Measurements from ENCODE around the gene CDH4. TPM values are rescaled to one million over a fixed set of nuclear protein-coding genes. Genes with fewer than 3 reads are reported as not detected.

Gene CDH4
- total and polyA plus RNA-seq, 2 of the 4 experiments (the other 2 are of a cell fraction): 1.6 to 3.5 TPM

- H3K4me2 ChIP-seq (ENCODE audit: low read depth, low read length): no peak overlapping the region
- H3K23ac ChIP-seq (ENCODE audit: low read depth, low read length): no peak overlapping the region
- H2AFZ ChIP-seq (replicated peaks; ENCODE audit: low read length, poor library complexity): no peak overlapping the region
- no peak overlapping the region for H2BK15ac ChIP-seq (ENCODE audit: low read depth, low read length)
- no peak overlapping the region for H3K18ac ChIP-seq (ENCODE audit: low read depth, low read length)
- no peaks in the 10 kb centered on the region for H3K79me1 ChIP-seq (ENCODE audit: low read depth in 1 of 2, low read length in 2 of 2)
- H2AK9ac ChIP-seq (replicated peaks; ENCODE audit: low read depth, low read length, poor library complexity): no peak overlapping the region
- ATAC-seq (ENCODE audit: low read depth) (no peak), DNase-seq (no peak)
- H3K14ac ChIP-seq (replicated peaks; ENCODE audit: low read depth, low read length): no peak overlapping the region
- no peak overlapping the region for H2BK120ac ChIP-seq (ENCODE audit: low read depth, low read length)
- H4K20me1 ChIP-seq (ENCODE audit: insufficient read depth, low read length): no peaks in the 10 kb centered on the region
- no peak overlapping the region for H2AK5ac ChIP-seq (ENCODE audit: low read depth, low read length)
- ChIA-PET POLR2A (ENCODE audit: unreplicated experiment) (no interaction called here), CTCF (no interaction called here)
- H4K8ac ChIP-seq (ENCODE audit: low read depth in 2 of 2, low read length in 2 of 2): no peak overlapping the region
- H4K91ac ChIP-seq (ENCODE audit: insufficient read depth, low read depth, low read length): no peak overlapping the region
- no peaks in the 10 kb centered on the region for H3K9me1 ChIP-seq (ENCODE audit: insufficient read depth, low read length)
- H3K56ac ChIP-seq (ENCODE audit: extremely low read depth, insufficient read depth, low read length): no peak overlapping the region
- no peaks in the 10 kb centered on the region for H3K4me1 ChIP-seq (ENCODE audit: control insufficient read depth, insufficient read depth, low read length)
- no peak overlapping the region for H3K4ac ChIP-seq (ENCODE audit: low read depth, low read length)
- no peak overlapping the region for H3K9ac ChIP-seq (ENCODE audit: low read depth, low read length)
- H3K4me3 ChIP-seq (ENCODE audit: insufficient read depth, low read depth, low read length): no peak overlapping the region
- no peak overlapping the region for H2BK5ac ChIP-seq (ENCODE audit: low read depth, low read length, poor library complexity, severe bottlenecking)
- peaks cover 2% of the 10 kb centered on the region; the same call in 1 of the 2 replicates for H3K27me3 ChIP-seq (ENCODE audit: control insufficient read depth, insufficient read depth, low read length)
- TF ChIP-seq MAZ (IDR thresholded peaks at IDR 0.05; ENCODE audit: borderline replicate concordance, low read depth, low read length): no peak
- no peak for TF ChIP-seq FOS (IDR thresholded peaks at IDR 0.05; ENCODE audit: low read depth, low read length)
- TF ChIP-seq POLR2A (IDR thresholded peaks at IDR 0.05; ENCODE audit: low read depth, low read length): no peak
- TF ChIP-seq CEBPB (IDR thresholded peaks at IDR 0.05; ENCODE audit: low read depth, low read length): no peak
- TF ChIP-seq BHLHE40 (IDR thresholded peaks at IDR 0.05; ENCODE audit: low read depth, low read length): no peak
- no peak for TF ChIP-seq CHD1 (IDR thresholded peaks at IDR 0.05; ENCODE audit: low read depth, low read length)
- 79% methylated on average over 4 of the region's 12 CpGs; no CpG with 5 or more reads in 1 of the 2 experiments for WGBS, 2 experiments (ENCODE audit: extremely low coverage in 2 of 2, insufficient read length in 1 of 2)
- H3K9me3 ChIP-seq (ENCODE audit: control insufficient read depth, insufficient read depth, low read length): no peaks in the 10 kb centered on the region; the same call in 1 of the 2 replicates
- BruUV-seq (replicated peaks): no TSS peak
- intact Hi-C loops (cut with micrococcal nuclease): no loop called here
- no peak overlapping the region for H4K5ac ChIP-seq (ENCODE audit: low read depth, low read length)
- no peak overlapping the region for H3K27ac ChIP-seq (ENCODE audit: insufficient read depth, low read length)
- in situ Hi-C loops (cut with MboI; ENCODE audit: low sequenced_read_pairs): no loop called here
- dilution Hi-C loops (cut with HindIII; ENCODE audit: low sequenced_read_pairs, unreplicated experiment): no loop called here
- no peaks in the 10 kb centered on the region for H3K36me3 ChIP-seq (ENCODE audit: control insufficient read depth, insufficient read depth, low read length)
- no peak overlapping the region for H2BK20ac ChIP-seq (ENCODE audit: low read depth, low read length)
Measured at GRCh38 chr20:61815678-61816077, 563.6 kb downstream of the CDH4 start.

Data from IMR-90 (cell line).